GM19324 (cell line): ENCODE results near the gene INSYN2B.

ENCODE experiments used
- ATAC-seq: cut with Tn5 transposase; IDR thresholded peaks from one replicate; pipeline ENCODE4 v1.9.1; 2021; ENCODE audit warnings: mild to moderate bottlenecking, moderate library complexity; ENCODE audit not compliant: unreplicated experiment, low FRiP score

INSYN2B gene

DNA sequence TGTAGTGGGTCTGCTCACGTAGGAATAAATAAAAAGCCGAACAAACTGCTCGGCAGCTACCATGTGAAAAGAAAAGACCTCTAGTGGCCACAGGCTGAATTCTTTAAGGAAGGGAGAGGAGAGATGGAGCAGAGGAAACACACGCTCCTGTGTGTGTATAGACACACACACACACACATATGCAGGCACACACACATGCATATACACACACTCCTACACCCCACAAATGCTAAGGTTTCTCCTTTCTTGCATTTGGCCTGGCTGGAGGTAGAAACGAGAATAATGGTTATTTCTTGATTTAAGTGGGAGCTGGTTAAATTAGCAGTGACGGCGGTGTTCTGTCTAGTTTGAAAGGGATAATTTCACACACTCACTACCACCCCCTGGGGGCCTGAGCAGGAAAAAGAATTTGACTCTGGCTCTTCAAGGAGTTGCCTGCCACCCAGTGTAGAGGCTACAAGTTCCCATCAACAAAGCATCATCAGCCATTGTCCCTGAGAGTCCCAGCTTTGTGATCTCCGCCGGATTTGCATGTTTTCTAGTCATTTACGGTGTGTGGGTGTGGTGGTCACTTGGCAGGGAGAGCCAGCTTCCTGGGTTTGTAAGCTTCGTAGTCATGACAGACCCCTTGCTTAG, at the start of gene INSYN2B:
INSYN2B (minus strand) TSS at position 78 of the 636 bp plus-strand sequence. CDS start 96,597 bp downstream, outside the sequence.
- no peak for ATAC-seq

DNA sequence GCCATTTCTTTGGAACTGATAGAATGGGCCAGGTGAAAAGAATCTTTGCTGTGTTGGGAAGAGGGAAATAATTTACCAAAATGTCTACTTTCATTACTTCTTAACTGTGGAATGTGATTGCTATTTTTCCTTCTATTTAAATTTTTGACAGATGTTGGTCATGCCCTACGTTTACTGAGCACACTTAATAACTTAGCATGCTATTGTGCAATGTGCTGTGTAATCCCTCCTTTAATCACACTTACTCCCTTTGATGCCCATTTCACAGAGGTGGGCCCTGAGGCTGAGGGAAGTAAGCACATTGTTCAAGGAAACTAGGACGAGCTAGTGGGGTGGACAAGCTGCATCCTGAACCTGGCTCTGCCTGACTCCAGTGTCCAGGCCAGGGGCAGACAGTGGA, 47.8 kb upstream of the INSYN2B start:
- ATAC-seq, result no peak

DNA sequence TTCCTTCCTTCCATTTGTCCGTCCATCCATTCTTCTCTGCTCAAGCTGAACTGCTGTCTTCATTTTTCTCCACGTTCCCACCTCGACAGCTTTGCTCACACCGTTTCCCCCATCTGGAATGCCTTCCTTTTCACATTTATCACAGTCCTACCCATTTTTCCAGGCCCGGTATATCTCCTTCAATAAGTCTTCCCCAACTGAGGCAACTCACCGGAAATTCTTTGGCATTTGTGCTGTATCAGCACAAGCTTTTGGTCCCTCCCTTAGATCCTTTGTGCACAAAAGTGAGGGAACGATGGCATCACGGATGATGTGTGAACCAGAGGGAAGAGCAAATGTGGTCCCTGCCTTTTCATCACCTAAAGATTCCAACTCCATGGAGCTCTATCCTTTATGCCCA, 45.6 kb upstream of the INSYN2B start:
- ATAC-seq, result no peak

DNA sequence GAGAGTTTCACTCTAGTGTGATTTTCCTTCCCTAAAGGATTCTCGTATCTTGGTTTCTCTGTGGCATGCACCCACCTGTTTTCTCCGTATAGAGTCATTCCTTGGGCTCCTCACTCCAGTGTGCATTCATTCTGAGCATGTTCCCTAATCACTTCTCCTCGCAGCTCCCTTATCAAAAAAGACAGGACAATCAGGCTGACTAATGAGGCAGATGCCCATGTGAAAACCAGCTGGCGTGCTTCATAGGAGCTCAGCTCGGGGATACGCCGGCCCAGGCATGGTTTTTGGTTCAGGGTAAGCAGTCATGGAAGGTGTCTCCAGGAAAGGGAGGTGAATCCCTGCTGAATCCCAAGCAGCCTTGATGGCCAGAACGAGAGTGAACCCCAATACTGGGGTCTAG, 41.2 kb upstream of the INSYN2B start:
- ATAC-seq, result no peak

DNA sequence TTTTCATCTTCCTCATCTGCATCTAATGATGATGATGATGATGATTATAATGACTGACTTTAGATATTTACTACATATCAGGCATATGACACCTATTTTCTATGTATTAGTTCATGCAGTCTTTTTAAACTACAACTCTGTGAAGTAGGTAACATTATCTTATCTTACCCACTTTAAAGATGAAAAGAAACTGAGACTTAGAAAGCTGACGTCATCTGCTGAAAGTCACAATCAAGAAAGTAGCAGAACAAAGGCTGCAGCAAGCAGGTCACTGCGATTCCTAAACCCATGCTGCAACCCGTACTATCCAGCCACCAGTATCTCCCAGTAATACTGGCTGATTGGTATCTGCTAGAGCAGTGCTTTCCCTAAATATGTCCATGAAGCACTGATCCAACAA, 40.1 kb upstream of the INSYN2B start:
- no peak for ATAC-seq

DNA sequence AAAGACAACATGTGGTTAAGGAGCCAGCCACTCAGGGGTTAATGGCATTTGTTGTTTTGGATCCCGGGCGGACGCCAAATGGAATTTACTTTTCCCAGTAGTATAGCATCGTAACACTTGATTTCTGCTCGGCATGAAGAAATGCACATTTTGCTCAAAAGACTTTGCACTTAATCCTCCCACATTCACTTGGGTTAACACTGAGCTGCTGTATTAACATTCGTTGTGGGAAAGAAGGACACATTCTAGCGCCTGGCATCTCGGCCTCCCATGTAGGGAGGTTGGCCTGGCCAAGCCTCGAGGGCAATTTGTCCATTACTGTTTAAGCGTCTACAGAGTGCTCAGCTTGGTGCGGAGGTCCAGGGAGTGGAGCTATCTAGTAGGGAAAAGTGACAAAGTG, 32.3 kb upstream of the INSYN2B start:
- no peak for ATAC-seq

DNA sequence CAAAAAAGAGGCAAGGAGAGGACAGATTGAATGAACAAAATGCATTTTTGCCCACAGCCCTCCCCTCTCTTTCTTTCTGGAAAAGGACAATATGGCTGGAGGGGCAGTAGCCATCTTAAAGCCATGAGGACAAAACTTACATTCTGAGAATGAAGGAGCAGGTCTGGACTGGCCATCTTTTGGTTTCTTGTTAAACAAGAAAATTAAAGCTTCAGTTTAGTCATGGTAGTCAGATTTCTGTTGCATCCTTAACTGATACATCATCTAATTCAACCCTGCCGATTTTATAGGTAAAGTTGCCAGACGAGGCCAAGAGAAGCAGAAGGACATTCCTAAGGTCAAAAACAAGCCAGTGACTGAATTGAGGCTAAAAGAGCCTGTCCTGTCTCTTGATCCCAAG, 31.5 kb upstream of the INSYN2B start:
- no peak for ATAC-seq

DNA sequence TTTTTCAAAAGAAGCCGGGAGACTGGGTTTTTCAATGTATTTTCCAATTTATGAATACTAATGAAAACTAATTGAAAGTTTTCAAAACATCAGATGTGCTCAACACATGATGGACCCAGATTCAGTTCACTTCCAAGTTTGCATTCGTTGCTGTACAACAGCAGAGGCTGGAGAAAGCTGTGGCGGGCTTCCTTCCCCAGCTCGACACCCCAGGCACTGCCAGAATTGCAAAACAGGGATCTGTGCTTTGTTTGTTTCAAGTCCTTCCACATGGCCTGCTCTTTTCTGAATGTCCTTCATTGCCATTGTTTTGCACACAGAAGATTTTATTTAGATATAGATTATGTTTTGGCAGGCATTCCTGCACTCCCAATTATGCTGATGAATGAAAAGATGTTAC, 30.3 kb upstream of the INSYN2B start:
- ATAC-seq, result no peak

DNA sequence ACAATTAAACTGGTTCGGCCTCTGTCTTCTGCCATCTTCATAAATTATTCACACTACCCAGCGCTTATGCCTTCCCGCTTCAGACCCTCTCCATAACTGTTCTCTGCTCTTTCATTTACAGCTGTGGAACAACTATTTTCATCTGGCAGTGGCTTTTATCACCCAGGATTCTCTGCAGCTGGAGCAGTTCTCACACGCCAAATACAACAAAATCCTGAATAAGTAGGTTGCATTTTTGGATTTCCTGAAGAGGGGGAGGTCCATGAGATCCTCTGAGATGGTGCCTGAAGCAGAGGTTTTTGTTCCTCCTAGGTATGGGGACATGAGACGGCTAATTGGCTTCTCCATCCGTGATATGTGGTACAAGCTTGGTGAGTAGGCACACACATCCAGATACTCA, 28.1 kb upstream of the INSYN2B start:
- ATAC-seq, result no peak

DNA sequence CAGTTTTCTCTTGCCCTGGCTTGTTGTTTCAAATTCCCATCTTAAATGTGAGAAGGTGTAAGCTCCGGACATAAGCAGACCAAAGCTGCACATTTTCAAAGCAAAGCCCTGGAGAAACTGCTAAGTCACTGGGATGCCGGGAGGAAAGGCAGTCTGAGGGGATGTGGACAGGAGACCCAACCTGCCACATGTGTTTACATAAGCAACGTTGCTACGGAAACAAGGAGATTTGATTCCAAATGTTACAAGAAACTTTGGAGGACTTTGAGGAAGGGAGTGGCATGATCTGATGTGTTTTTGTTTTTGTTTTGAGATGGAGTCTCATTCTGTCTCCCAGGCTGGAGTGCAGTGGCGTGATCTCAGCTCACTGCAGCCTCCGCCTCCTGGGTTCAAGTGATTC, 25.7 kb upstream of the INSYN2B start:
- no peak for ATAC-seq

DNA sequence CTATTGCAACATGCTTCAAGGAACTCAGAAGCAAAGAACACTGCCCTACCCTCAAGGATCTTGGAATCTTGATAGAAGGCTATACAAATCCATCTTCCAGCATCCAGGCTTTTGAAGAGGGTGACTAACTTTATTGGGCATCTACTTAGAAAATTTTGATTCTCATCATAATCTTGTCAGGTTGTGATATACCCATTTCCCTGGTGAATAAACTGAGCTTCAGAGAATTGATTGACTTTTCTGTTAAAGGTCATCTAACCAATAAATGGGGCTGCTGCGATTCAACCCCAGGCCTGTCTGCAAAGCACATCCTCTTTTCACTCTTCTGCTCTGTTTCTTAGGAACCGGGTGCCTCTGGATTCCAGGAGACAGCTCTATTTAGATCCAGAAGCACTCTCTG, 19.9 kb upstream of the INSYN2B start:
- no peak for ATAC-seq

DNA sequence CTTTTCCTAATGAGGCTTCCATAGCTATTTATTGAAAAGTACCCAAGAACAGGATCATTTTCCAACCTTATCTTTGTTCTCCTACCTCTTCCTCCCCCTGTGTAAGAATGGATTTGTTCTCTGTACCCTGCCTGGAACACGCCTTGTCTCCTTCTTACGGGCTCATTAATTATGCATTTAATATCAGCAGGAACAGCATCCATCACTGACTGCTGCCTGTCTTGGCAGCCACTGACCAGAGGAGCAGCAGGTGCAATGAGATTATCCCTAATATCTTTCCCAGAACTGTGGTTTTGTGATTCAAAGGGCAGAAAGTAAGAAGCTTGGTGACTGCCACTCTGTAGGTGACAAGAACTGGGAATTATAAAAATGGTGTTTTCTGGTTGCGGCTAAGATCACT, 19.3 kb upstream of the INSYN2B start:
- no peak for ATAC-seq

DNA sequence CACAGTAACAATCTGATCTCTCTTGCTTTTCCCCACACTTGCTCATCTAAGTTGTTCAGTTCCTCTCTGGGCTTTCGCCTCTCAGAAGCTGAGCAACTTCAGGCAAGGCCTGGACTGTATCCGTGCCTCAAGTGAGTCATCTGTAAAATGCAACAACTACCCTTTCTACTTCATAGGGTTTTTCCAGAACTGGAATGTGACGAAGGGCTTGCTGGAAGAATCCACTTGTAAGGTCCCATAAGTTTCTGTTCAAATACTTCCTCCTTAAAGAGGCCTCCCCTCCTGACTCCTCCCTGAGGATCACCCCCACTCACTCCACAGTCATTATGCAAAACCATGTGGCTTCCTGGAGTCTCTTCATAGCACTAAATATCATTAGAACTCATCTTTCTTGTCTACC, 17.5 kb upstream of the INSYN2B start:
- no peak for ATAC-seq

DNA sequence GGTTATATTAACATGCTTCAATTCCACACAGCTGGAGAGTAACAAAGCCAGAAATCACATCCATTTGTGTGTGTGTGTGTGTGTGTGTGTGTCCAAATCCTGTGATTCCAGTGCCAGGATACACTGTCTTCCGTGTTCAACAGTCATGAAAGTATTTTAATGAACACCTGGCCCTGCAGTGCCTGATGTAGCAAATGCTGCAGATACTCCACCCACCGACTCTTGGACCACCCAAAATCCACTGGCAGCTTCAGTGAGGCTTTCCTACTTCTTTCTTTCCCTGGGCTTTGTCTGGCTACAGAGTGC, 13.1 kb upstream of the INSYN2B start:
- no peak for ATAC-seq

DNA sequence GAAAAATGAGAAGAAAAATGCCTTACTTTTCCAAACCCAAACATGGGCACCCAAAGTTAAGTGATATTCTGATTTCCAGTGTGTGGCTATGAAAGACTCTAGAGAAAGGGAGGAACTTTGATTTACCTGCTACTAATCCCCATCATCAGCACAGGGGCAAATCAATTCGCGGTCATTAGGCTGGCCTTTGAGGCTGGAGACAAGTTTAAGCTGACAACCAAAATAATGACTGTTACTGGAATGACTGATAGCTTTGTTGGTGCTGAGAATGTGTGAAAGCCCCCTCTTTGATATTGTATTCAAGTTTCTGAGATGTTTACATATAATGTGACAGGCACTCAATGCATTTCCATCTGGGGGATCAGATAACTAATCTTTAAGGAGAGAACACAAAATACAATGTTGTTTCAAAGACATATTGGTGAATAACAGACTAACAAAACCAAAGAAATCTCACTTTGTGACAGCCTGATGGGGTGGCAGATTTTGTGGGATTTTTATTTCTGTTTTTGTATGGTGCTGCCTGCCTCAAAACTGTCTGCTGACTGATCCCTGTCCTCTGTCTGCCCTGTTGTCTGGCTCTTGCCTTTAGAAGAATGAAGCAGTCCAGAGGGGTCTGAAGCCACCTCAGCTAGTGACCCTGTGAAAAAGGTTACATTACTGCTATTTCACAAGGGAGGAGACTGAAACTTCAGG, 12.6 kb upstream of the INSYN2B start:
- no peak for ATAC-seq

DNA sequence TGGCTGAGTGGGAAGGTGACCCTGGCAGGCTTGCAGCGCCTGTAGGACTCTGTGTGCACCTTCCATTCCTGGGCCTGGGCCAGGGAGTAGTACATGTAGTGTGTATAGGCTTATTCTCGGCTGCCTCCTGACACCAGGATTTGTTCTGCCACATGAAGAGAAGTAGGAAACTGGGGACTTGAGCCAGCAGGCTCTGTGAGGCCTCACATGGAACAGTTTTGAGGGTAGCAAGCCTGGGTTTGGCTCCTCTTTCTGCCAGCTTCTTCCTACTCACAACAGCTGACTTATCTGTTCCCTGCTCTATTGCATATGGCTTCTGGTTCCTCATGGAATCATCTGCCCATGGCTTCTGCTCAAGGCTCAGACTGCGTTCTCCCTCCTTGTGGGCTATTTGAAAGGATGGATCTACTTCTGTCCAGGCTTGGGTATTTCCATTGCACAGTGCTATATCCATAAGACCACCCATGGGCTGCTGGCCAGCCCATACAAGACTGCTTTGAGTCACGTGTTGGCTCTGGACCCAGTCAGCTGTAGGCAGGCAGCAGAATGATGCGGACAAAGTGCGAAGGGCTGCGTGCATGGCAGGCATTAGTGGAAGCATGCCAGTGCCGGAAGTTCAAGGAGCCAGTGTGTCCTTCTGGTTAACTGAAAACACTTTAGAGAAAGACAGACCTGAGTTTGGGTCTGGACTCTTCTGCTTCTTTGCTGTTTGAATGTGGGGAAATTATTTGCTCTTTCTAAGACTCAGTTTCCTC, 11.0 kb upstream of the INSYN2B start:
- ATAC-seq, result no peak

DNA sequence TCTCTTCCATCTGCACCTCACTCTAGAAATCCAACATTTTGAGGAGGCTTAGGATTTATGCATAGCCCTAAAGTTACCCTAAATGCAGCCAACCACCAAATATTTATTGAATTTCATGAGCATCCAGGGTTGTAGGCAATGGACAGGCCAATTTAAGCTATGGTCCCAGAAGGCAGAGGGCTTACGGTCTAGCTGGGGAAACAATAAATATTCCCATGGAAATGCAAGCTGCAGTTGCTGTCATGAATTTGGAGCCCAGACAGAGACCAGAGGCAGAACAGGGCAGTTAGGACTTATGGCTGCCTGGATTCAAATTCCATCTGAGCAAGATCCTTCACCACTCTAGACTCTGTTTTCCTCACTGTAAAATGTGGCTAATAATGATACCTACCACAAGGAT, 9.1 kb upstream of the INSYN2B start:
- ATAC-seq, result no peak

DNA sequence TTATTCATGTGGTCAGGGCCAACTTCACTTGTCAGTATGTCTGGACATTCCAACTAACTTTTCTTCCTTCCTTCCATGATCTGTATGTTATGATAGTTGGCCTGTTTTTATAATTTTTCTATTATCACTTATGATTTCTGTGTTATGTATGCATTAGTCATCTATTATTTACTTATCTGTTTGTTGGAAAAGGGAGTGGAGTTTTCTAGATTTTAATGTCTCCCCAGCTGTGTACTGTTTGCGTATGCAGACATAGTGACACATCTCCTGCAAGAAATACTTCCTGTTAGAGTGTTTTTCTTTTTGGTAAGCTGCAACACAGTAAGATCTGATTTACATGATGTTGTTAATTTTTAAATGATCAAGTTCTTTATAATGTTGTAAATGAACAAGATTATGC, 8.7 kb upstream of the INSYN2B start:
- no peak for ATAC-seq

DNA sequence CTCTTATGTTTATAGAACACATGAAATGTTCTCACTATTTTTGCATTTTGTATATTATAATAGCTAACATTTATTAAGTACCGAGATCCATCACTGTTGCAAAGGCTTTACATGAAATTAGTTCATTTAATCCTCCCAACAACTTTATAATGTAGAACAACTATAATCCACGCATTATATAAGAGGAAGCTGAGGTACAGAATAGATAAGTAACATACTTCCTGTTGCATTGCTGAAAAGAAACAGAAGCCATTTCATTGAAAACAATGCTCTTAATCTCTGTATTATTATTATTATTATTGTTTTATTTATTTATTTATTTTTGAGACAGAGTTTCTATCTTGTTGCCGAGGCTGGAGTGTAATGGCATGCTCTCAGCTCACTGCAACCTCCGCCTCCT, 7.9 kb upstream of the INSYN2B start:
- ATAC-seq, result no peak

DNA sequence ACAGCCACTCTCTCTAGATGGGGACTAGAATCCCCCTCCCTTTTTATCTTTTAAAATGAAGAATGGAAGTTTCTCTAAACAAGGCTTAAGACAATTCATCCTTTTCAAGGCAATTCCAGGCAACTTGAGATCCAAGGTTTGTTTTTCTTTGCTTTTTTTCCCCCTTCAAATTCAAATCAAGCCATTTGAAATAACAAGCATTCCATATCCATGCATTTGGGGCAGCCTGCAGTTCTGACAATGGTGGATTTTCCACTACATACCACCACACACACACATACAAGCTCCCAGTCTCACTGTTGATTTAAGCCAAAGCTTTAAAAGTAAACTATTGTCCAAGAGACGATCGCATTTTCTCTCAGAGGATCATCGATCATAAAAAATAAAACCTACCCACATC, 424 bp downstream of the INSYN2B start:
- no peak for ATAC-seq

DNA sequence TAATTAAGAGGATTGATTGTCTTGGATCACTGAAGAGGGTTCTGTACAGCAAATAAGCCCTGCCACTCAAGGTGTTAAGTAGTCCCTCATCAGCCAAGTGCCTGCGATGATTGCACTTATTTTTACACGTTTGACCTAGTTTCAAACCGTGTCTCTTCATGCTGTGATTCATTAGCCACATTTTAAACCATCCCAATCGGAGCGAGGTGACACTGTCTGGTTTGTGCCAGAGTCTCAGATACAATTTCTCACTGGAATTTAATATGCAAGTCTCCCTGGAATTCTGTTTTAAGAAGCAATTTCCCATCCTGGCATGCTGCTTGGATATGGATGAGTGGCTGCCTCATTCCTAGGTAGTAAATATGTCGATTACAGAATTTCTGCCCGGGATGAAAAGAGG, 1.6 kb downstream of the INSYN2B start:
- no peak for ATAC-seq
